ENCODE data around the gene GRIK4.
"Not testable (repeated sequence)": the region's sequence is repeated elsewhere in the genome, so short reads cannot be mapped to it uniquely, and the experiment has no call there.

The GRIK4 gene

GRCh38 chr11:121031648-121032047 is 520.1 kb downstream of the GRIK4 start:
- not testable (repeated sequence) for DNase-seq (ENCODE audit: low spot score); FAIRE-seq

DNA sequence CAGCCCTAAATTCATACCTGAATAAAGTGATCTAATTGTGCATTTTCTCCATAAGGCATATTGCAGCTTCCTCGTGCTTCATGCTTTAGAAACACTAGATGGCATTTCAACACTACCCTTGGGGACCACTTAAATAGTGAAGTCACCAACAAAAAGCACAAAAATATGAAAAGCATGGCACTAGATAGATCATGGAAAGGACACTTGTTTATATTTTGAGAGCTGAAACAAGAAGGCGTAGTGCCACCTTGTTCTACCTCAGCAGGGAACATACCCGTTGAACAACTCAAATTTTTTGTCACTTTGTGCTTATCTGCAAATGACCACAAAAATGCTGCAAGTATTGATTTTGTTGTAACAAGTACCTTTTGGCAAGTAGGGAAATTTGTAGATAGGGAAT is 521.0 kb downstream of the GRIK4 start:
- FAIRE-seq (no peak), DNase-seq (ENCODE audit: low spot score) (no peak)

DNA sequence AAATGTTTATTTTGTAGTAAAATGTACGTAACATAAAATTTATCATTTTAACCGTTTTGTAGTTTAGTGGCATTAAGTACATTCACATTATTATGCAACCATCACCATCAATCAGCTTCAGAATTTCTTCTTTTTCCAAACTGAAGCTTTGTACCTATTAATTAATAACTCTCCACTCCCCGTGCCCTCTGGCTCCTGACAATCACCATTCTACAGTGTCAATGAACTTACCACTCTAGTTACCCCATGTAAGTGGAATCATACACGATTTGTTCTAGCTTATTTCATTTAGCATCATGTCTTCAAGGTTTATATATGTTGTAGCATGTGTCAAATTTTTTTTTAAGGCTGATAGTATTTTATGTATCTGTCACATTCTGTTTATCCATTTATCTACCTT is 522.1 kb downstream of the GRIK4 start:
- FAIRE-seq = no peak

GRCh38 chr11:121035169-121035755 is 523.7 kb downstream of the GRIK4 start:
- DNase-seq (ENCODE audit: low spot score) (no peak), FAIRE-seq (no peak)

More for the DNA sequence above, 522.1 kb downstream of the GRIK4 start:
- no peak for DNase-seq (ENCODE audit: low spot score)

DNA sequence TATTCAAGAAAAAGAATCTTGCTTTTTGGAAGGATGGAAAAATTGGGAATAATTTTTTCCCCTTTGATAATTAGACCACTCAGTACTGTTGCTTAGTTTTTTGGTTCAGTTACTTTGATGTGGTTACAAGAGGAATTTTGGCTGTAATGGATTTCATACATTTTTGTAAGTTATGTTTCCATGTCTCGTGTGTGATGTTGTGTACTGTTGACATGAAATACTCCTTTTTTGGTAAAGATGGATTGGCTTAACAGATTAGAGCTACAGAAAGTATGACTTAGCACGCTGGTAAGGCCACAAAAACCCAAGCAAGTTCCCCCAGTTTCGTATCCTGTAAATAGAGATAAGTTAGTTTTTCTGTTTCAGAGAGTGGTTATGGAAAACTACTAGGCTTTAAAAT is 524.2 kb downstream of the GRIK4 start:
- DNase-seq (ENCODE audit: low spot score) (no peak), FAIRE-seq (no peak)

DNA sequence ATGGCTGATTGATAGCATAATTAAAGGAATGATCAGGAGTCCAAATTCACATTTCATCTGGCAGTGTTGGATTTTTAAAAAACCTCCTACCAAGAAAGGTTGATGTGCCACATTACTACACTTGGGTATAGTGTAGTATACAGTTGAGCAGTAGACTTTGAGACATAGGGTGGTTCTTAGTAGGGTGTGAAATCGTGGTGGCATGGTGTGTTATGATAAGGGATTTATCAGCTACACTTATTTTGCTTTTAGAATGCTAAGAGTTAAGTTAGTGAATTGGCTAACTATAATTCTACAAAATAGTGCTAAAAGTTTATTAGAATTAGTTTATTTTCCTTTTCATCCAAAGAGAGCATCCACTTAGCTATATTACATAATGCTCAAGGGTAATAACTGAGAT is 525.5 kb downstream of the GRIK4 start:
- no peak for FAIRE-seq
- DNase-seq (ENCODE audit: low spot score) = no peak
